Measurements from ENCODE around the gene MEP1B.
A peak's percentile ranks its signal among the peaks of the same experiment; 100 is the strongest.
"Not testable (repeated sequence)": the region's sequence is repeated elsewhere in the genome, so short reads cannot be mapped to it uniquely, and the experiment has no call there.

MEP1B gene

DNA sequence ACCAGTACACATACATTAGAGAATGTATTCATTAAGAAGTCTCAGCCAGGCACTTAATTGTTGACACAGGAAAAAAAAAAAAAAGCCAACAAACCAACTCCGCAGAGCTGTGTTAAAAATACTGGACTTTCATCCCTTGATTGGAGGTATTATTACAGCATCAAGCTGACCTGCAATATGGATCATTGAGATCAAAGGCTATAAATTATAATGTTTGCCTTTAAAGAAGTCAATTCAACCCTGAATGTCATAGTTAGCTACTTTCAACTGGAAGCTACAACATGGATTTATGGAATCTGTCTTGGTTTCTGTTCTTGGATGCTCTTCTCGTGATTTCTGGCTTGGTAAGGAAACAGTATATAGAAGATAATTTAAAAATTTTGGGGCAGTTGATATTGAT lies at the start of gene MEP1B:
MEP1B (plus strand) TSS at position 250 of the 400 bp plus-strand sequence; CDS start at position 282, 32 bp downstream.
- no peak for DNase-seq

DNA sequence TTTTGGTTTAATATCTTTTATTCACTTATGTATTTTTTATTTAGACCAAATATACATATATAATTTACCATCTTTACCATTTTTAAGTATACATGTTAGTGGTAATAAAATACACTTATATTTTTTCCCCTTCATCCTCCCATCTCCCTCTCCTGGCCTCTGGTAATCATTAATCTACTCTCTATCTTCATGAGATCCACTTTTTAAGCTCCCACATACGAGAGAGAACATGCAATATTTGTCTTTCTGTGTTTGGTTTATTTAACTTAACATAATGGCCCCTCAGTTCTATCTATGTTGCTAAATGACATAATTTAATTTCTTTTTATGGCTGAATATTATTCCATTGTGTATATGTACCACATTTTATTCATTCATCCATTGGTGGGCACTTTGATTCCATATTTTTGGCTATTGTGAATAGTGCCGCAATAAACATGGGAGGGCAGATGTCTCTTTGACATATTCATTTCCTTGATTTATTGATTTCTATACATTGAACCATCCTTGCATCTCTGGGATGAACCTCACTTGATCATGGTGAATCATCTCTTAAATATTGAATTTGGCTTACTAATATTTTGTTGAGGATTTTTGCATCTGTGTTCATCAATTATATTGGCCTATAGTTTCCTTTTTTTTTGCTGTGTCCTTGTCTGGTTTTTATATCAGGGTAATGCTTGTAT lies 41.5 kb upstream of the MEP1B start:
- DNase-seq = no peak

DNA sequence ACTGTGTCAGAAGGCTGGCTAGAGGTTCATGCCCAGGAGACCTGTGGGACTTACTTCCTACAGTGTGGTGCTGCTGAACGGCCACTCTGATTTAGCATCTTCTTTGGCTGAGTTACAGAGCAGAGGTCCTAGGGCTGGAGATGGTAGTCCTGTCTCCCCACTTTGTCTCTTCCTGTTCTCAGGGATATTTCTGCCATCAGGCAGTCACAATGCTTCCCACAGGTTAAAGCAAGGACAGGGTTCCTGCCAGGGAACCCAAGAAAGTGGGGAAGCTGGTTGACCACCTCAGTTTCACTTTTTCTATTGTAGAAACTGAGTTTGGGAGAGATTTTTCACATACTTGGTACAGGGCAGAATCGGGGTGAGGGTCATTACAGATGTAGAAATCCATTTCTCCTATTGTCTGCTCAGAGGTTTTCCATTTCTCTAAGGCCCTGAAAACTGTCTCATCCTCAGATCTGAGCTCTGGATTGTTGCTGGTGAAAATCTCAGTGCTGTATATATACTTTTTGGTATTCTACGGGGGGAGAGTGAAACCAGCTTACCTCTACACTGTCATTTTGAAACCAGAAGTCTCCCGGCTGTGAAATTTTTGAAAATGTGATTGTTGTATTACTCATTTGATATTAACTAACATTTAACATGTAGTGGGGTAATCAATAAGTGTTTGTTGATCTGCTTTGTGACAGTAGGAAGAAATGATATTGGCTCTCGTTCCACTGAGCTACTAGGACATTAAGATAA lies 37.0 kb upstream of the MEP1B start:
- no peak for DNase-seq

DNA sequence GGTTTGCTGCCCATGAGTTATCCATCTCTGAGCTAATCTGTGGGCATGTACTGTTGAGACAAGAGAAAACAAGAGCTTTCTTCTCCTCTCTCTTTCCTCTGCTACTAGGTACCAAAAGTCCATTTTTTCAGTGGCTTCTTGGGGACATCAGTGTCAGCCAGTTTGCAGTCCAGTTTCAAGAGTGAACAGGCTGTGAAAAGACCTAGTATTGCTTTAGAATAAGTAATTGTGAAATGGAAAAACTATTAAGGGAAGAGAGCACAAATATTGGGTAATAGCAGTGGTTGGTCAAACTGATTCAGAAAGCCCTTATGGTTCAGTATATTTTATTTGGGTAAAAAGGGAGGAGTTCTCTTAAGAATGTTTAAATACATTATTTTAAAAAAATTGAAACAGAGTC lies 33.0 kb upstream of the MEP1B start:
- DNase-seq = no peak

DNA sequence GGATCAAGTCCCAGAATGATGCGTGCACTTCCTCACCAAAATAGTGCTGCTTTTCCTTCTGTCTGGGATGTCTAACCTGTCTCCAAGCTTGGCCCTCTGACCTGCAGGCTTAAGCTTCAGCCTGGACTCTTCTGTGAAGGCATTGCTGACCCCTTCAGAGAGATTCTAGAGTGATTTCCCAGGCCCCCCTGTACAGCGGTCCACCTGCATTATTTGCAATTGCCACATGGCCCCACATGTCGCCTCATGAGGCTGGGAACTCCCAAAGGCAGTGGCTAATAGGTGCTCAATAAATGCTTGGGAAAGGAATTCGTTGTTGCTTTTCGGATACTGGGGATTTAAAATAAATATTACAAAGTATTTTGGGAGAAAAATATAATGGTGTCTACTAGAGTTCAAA lies 32.3 kb upstream of the MEP1B start:
- DNase-seq = no peak

DNA sequence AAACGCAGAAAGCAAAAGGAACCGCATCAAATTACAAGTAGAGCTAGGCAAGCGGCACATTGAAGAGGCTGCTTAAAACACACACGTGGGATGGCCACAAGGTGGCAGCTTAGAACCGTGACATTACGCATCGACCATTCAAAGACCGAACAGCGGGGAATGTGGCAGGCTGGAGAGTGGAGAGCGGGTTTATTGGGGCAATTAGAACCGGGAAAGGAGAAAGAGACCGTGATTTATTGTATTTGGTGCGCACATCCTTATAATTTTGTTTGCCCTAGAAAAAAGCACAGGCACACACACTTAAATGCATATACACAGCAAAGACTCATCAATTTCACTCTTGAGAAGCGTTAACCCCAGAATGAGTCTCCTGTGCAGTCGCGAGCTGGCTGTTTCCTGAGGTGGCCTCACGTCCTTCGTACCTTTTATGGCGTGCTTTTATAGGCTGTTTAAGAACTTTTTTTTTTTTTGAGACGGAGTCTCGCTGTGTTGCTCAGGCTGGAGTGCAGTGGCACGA lies 31.7 kb upstream of the MEP1B start:
- DNase-seq = peak; percentile 88

DNA sequence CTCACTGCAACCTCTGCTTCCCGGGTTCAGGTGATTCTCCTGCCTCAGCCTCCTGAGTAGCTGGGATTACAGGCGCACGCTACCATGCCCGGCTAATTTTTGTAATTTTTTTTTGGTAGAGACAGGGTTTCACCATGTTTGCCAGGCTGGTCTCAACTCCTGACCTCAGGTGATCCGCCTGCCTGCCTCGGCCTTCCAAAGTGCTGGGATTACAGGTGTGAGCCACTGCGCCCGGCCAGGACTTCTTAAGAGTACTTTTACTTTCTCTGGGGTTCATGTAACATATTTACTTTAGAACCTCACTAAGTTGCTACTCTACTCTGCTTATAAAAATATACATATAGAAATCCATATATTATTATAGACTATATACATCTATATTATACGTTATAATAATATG lies 31.2 kb upstream of the MEP1B start:
- DNase-seq = not testable (repeated sequence)

DNA sequence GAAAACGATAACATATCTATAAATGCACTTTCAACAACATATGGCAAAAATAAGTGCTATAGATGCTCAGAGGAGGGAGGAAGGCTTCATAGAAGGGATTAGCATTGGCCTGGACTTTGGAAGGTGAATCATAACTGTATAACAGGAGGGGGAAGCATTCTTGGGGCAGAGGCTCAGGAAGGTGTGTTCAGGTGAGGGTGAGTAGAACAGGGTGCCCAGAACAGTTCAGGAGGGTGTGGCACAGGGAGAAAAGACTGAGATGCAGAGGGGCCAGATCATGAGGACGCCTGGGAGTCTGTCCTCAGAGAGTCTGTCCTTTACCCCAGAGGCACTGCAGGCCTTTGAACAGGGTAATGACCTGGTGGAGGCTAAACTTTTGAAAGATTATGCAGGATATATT lies 29.3 kb upstream of the MEP1B start:
- no peak for DNase-seq

DNA sequence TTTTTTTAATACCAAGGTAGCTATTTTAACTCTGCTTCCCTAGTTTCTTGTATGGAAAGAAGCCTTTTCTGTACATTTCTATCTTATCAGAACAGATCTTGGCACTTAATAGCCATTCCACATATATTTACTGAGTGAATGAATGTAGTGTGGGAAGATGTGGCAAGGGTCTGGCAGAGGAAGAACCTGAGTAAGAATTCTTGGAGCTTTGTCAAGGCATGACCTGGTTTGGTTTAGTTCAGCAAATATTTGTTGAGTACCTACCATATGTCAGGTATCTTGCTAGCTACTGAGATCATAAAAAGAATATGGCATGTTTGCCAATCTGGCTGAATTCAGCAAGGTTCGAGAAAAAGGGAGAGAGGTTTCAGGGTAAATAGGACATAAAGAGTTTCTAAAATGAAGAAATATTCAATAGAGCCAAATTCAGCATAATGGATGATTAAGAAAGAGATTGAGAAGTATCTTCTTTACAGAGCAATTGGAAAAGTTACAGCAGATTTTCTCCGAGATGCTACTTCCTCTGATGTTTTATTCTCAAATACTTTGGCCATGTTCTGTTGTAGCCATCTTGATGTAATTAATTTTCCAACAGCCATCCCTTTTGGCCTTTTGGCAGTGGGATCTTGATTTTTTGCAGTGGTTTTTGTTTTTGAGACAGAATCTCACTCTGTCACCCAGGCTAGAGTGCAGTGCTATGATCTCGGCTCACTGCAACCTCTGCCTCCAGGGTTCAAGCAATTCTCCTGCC lies 21.7 kb upstream of the MEP1B start:
- DNase-seq = no peak

DNA sequence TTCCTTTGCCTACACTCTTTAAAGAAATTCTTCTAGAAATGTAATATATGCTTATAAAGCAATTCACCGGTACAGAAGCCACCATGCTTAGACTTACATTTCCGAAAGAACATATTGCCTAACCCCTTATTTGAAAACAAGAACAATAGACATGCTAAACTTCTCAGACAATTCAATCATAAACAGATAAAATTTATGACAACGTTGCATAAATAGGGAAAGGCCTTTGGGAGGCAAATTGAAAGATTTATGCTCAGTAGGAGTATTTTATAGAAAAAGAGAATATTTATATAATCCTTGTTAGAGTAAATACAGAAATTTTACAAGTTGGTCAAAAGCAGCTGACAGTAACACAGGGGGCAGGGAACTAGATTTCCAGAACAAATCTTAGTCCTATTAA lies 16.2 kb upstream of the MEP1B start:
- no peak for DNase-seq

DNA sequence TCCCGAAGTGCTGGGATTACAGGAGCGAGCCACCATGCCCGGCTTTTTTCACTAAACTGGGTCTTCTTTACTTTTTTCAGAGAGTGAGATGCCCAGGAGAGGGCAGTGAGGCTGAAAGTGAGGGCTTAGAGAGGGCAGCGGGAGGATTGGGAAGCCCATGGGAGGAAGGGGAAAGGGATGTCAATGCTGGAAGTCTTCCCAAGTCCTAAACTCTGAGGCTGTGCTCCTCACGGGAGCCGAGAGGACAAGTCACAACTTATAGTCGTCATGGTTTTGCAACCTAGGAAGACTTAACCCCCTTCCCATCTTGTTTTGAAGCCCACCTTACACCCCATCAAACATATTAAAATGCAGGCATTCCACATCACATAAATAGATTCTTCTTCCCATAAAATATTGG lies 15.1 kb upstream of the MEP1B start:
- no peak for DNase-seq

DNA sequence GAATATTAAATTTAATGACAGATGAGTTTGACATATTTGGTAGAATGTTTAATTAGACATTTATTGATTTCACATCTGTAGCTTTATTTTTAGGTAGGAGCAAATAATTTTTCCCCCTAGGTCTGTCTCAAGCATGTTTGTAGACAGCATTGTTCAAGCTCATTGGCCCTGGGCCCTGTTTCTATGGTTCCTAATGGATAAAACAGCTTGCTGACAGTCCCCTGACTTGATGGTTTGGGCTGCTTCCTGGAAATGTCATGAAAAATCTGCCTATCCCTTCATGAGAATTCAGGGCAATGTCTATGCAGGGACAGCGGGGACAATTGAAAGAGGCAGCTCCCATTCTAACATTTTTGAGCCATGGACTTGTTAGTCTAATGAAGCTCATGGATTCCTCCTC lies 14.6 kb upstream of the MEP1B start:
- no peak for DNase-seq

DNA sequence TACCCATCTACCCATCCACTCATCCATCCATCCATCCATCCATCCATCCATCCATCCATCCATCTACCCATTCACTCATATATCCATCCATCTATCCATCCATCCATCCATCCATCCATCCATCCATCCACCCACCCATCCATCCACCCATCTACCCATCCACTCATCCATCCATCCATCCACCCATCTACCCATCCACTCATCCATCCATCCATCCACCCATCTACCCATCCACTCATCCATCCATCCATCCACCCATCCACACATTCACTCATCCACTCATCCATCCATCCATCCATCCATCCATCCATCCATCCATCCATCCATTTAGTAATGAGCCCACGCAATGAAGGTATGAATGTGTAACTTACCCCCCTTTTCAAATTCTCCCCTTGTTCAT lies 13.1 kb upstream of the MEP1B start:
- not testable (repeated sequence) for DNase-seq

DNA sequence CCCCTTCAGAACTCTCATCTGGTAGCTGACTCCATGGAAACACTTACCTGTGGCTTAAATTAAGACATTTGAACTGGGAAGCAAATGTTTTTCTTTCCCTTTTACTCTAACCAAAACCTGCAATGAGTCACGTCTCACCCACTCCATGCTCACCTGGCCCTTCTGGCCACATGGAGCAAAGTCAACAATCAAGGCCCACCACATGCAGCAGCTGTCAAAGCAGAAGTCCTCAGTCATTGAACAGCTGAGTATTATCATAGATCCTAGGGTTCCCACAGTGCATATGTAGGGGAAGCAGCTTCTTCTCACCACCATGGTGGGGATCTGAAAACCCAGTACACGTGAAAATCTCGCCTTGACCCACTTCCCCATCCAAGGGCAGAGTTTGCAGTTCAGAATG lies 12.3 kb upstream of the MEP1B start:
- no peak for DNase-seq

DNA sequence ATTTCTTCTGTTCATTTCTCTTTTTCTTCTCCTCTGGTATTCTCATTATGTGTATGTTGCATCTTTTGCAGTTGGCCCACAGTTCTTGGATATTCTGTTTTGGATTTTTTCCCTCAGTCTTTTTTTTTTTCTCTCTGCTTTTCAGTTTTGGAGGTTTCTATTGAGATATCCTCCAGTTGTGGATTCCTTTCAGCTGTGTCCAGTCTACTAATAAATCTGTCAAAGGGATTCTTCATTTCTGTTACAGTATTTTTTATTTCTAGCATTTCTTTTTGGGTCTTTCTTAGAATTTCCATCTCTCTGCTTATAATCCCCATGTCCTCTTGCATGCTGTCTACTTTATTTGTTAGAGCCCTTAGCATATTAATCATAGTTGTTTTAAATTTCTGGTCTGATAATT lies 6.3 kb upstream of the MEP1B start:
- no peak for DNase-seq

DNA sequence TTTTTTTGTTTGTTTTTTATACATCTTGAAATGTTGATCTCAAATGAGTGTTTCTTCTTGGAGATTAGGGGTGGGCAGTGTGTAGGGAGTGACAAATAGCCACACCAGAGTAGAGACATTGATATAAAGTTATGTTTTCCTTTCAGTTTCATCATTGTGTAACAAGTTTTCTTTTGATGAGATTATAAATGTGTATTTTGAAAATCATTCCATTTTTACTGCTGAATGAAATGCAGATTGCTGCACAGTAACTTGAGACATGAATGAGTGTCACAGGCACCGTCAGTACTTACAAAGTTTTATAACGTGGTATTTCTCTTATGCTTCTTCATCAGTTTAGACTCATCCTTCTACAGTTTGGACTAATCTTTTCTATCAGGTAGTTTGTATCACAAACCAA lies 370 bp downstream of the MEP1B start:
- DNase-seq = no peak

DNA sequence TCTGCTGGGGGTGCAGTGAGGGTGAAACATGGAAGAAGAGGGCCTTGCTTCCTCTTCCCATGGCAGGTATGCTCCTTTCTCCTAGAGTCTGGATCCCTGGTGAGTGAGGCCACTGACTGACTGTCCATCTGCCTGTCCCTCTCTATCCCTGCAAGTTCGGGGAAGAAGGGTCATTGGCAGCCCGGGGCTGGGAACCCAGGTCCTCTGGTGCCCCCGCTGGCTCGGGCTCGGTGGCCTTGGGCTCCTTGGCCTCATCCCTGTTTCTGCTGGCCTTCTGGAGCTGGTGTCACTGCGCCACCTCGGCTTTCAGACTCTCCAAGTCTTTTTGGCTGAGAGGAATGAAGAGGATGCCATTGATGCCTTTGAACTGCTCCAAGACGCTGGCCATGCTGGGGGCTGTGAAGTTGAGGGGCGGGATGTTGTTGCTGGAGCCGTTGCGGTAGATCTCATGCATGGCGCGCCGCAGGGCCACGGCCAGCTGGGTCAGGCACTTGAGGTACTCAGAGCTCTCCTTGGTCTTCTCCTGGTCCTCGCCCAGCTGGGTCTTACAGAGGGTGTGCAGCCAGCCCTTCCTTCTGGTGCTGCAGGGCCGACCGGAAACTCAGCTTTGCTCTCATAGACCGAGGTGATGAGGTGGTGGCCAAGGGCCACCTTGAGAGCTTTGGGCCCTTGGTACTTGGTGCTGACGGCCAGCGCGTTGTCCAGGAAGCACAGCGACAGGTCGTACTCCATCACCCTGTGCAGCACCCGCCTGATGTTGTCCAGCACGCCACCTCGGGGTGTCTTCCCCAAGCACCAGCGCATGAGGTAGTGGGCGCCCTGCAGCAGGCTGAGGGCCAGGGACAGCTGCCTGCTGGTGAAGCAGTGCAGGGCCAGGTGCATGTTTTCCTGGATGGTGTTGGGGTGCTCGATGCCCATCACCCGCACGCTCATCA lies 6.3 kb downstream of the MEP1B start:
- DNase-seq = no peak

DNA sequence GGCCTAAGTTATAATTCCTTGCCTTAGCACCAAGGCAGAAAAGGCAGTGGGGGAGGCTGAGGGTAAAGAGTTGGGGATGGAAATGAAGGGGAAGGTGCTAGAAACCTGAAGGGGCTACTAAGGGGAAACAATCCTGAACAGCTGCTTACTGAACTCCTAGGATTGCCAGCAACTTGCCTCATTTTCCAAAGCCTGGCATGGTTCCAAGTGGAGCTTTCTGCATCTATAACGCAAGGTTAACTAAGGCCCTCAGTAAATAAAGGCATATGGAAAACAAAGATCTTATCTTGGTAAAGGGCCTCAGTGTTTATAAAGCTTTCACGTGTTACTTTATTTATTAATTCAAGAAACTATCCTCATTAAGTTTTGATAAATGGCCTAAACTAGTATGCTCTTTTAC lies 10.9 kb downstream of the MEP1B start:
- no peak for DNase-seq

DNA sequence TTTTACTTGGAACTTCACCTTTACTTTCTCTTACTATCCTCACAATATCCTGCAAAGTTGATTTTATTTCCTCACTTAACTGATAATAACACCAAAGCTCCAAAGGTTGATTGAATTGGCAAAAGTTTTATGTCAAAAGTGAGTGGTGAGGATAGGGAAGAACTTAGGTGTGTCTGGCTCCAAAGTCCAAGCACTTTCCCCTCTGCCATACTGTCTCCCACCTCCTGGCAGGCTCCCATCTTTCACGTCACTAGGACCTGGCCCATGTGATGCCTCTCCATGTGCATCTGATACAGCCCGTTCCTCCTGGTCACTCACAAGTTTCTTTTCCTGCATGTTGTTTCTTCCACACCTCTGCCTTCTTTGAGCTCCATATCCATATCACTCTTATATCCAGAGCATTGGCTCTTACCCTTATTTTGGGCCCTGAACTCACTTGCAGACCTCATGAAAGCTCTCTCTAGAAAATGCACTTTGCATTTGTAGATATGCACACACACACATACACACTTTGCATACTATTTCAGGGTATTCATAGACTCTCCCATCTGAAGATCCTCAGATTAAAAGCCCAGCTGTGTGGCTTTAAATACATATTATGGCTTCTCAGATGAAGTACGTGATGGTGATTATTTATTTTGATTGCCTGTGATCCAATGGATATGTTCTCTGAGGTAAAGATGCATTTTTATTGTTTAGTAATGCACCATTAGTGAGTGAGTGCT lies 12.3 kb downstream of the MEP1B start:
- DNase-seq = no peak

DNA sequence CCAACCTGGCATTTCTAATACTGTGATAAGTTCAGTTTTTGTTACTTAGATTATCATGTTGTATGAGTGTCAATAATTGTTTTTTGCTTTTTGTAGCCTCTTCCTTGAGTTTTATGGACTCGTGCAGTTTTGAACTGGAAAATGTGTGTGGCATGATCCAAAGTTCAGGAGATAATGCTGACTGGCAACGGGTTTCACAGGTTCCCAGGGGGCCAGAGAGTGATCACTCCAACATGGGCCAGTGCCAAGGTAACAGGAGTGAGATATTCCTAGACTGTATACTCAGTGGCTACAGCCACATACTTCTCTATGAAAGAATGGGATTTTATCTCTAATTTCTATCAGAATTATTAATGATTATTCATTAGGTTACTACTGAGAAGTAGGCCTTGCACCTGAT lies 18.2 kb downstream of the MEP1B start:
- DNase-seq = no peak

DNA sequence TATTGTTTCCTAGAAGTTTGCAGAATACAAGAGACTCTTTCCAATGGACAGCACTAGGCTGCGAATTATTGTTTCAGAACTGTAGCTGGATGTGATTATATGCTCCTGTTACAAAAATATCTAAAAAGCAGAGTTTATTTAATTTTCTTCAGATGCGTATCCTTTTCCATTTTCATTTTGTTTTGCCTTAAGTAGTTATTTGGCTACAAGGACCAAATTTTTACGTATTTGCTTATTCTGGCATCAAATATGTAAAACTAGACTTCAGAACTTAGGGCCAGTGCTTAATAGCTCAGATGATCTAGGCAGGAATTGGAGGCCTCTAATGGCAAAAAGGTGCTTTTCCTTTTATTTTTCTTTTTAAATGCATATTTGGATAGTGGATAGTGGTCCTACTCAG lies 18.7 kb downstream of the MEP1B start:
- DNase-seq = no peak
